AML-193 (cell line): Measurements from ENCODE around the gene CDC42EP5.
"Not testable (repeated sequence)": the region's sequence is repeated elsewhere in the genome, so short reads cannot be mapped to it uniquely, and the experiment has no call there.

ENCODE experiments used
- DNase-seq, 2 experiments: peaks; one replicate each; lab custom pipeline; 2025; lab: John Stamatoyannopoulos, UW

The CDC42EP5 gene

GRCh38 chr19:54473071-54473891, at the start of gene CDC42EP5:
Gene CDC42EP5, minus strand, starts transcription at chr19:54473296. Its CDS starts 7,749 bp downstream, at chr19:54465547.
- DNase-seq = no peak

GRCh38 chr19:54521860-54522513, 48.9 kb upstream of the CDC42EP5 start:
- DNase-seq = no peak

- DNase-seq = no peak
These were observed 48.1 kb upstream of the CDC42EP5 start for GRCh38 chr19:54521022-54521859.

GRCh38 chr19:54518844-54519243, 45.7 kb upstream of the CDC42EP5 start:
- no peak for DNase-seq

GRCh38 chr19:54517483-54517882, 44.4 kb upstream of the CDC42EP5 start:
- peak; percentile 36 to 51 for DNase-seq

GRCh38 chr19:54515156-54515555, 42.1 kb upstream of the CDC42EP5 start:
- DNase-seq = no peak

GRCh38 chr19:54509200-54509940, 36.3 kb upstream of the CDC42EP5 start:
- not testable (repeated sequence) for DNase-seq

- DNase-seq = not testable (repeated sequence)
These were observed 35.4 kb upstream of the CDC42EP5 start for GRCh38 chr19:54508487-54508886.

GRCh38 chr19:54507824-54508223, 34.7 kb upstream of the CDC42EP5 start:
- DNase-seq = no peak

GRCh38 chr19:54507038-54507717, 34.1 kb upstream of the CDC42EP5 start:
- not testable (repeated sequence) for DNase-seq

- no peak for DNase-seq
These were observed 33.0 kb upstream of the CDC42EP5 start for GRCh38 chr19:54506079-54506478.

GRCh38 chr19:54505542-54505941, 32.4 kb upstream of the CDC42EP5 start:
- DNase-seq = not testable (repeated sequence)

- DNase-seq = no peak
These were observed 29.5 kb upstream of the CDC42EP5 start, which contains the start of gene LAIR2 for GRCh38 chr19:54502518-54503048. Gene LAIR2, plus strand, starts transcription at chr19:54502831. Its CDS starts 88 bp downstream, at chr19:54502919.

GRCh38 chr19:54498451-54498772, 25.3 kb upstream of the CDC42EP5 start:
- not testable (repeated sequence) for DNase-seq

- DNase-seq = not testable (repeated sequence)
These were observed 24.8 kb upstream of the CDC42EP5 start for GRCh38 chr19:54497747-54498450.

GRCh38 chr19:54495284-54495683, 22.2 kb upstream of the CDC42EP5 start:
- DNase-seq = not testable (repeated sequence)

GRCh38 chr19:54493967-54494585, 21.0 kb upstream of the CDC42EP5 start:
- no peak for DNase-seq

- DNase-seq = not testable (repeated sequence)
These were observed 20.0 kb upstream of the CDC42EP5 start for GRCh38 chr19:54493056-54493455.

- DNase-seq = no peak
These were observed 19.5 kb upstream of the CDC42EP5 start for GRCh38 chr19:54492568-54492967.

- DNase-seq = no peak
These were observed 16.7 kb upstream of the CDC42EP5 start for GRCh38 chr19:54489766-54490165.
